ENCODE measurements around the gene ZCCHC14.
"Not testable (repeated sequence)": the region's sequence is repeated elsewhere in the genome, so short reads cannot be mapped to it uniquely, and the experiment has no call there.

The ZCCHC14 gene

GRCh38 chr16:87496447-87496801, 3.6 kb upstream of the ZCCHC14 start:
- FAIRE-seq = no peak

GRCh38 chr16:87495578-87496446, 3.0 kb upstream of the ZCCHC14 start:
- no peak for FAIRE-seq

GRCh38 chr16:87493608-87494280, 920 bp upstream of the ZCCHC14 start:
- no peak for FAIRE-seq

- FAIRE-seq = no peak
Measured at GRCh38 chr16:87492291-87492630, 563 bp downstream of the ZCCHC14 start.

- no peak for FAIRE-seq
Measured at GRCh38 chr16:87491522-87492290, 1.1 kb downstream of the ZCCHC14 start.

GRCh38 chr16:87490799-87491521, 1.9 kb downstream of the ZCCHC14 start:
- FAIRE-seq = not testable (repeated sequence)

GRCh38 chr16:87490096-87490798, 2.6 kb downstream of the ZCCHC14 start:
- no peak for FAIRE-seq

- no peak for FAIRE-seq
Measured at GRCh38 chr16:87489434-87490045, 3.3 kb downstream of the ZCCHC14 start.

GRCh38 chr16:87488960-87489359, 3.9 kb downstream of the ZCCHC14 start:
- FAIRE-seq = not testable (repeated sequence)

- FAIRE-seq = no peak
Measured at GRCh38 chr16:87487361-87487924, 5.4 kb downstream of the ZCCHC14 start.

GRCh38 chr16:87486713-87487247, 6.0 kb downstream of the ZCCHC14 start:
- FAIRE-seq = no peak

GRCh38 chr16:87486282-87486681, 6.5 kb downstream of the ZCCHC14 start:
- FAIRE-seq = no peak

- not testable (repeated sequence) for FAIRE-seq
Measured at GRCh38 chr16:87485792-87486191, 7.0 kb downstream of the ZCCHC14 start.

GRCh38 chr16:87484487-87485331, 8.1 kb downstream of the ZCCHC14 start:
- no peak for FAIRE-seq

GRCh38 chr16:87483481-87483880, 9.3 kb downstream of the ZCCHC14 start:
- no peak for FAIRE-seq

GRCh38 chr16:87482670-87483069, 10.2 kb downstream of the ZCCHC14 start:
- FAIRE-seq = not testable (repeated sequence)

GRCh38 chr16:87482266-87482665, 10.6 kb downstream of the ZCCHC14 start:
- no peak for FAIRE-seq

- FAIRE-seq = not testable (repeated sequence)
Measured at GRCh38 chr16:87481711-87482110, 11.1 kb downstream of the ZCCHC14 start.

- not testable (repeated sequence) for FAIRE-seq
Measured at GRCh38 chr16:87477209-87477981, 15.4 kb downstream of the ZCCHC14 start.
